NCI-H2107 treated with DMSO at 0.1 percent for 48 hours (cell line): ENCODE results near the gene SLC66A2.

Experiments
- DNase-seq: peaks from one replicate; lab custom pipeline; 2025; ENCODE audit not compliant: unreplicated experiment; lab: John Stamatoyannopoulos, UW

The SLC66A2 gene

DNA sequence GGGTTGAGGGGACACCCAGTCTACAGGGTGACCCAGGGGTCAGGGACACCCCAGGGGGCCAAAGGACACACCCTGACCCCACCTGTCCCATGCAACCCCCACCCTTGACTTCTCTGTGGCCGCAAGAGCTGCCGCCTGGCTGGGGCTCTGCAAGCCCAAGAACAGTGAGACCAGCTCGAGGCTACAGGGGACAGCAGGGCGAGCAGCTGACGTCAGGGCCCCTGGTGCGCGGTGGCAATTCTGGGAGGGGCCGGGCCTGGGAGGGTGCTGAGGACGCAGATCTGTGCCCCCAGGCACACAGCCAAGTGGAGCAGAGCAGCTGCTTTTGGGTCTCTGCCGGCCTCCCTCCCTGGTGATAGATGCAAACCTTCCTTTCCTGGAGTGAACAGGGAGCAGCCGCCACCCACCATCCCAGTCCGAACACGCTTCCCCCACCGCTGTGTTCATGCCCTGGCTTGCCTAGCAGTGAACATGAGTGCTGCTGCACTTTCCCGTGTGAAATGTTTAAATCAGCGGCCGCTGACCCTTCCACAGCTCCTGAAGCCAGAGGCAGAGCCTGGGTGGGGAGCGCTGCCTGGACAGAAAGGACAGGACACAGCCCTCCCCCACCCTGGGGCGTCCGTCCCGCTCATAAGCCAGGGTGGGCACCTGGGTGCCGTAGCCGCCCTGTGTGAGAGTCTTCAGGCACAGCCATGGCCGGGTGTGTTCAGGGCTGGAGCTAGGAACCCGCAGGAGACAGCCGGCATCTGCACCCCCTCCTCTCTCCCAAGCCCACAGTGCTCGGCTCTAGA lies 46.9 kb downstream of the SLC66A2 start:
- no peak for DNase-seq

DNA sequence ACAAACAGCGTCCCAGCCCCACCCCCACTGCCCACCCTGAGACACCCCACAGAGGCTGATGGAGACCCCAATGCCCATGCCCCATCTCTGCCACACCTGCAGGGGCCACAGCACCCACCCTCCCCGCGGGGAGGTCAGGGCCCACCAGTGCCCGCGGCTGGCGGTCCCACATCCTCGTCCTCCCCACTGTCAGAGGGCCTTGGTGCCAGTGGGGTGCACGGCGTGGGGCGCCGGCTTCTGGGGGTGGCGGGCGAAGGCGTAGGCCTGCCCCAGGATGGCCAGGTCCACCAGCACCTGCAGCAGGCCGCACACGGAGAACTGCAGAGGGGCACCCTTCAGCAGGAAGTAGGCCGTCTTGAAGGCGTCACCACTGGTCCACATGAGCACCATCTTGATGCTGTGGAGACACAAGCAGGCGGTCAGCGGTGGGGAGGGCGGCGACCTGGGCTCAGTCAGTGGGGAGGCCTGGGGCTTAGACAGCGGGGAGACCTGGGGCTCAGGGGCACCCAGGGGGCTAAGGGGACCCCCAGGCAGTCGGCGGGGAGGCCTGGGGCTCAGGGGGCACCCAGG lies 47.6 kb downstream of the SLC66A2 start:
- no peak for DNase-seq

DNA sequence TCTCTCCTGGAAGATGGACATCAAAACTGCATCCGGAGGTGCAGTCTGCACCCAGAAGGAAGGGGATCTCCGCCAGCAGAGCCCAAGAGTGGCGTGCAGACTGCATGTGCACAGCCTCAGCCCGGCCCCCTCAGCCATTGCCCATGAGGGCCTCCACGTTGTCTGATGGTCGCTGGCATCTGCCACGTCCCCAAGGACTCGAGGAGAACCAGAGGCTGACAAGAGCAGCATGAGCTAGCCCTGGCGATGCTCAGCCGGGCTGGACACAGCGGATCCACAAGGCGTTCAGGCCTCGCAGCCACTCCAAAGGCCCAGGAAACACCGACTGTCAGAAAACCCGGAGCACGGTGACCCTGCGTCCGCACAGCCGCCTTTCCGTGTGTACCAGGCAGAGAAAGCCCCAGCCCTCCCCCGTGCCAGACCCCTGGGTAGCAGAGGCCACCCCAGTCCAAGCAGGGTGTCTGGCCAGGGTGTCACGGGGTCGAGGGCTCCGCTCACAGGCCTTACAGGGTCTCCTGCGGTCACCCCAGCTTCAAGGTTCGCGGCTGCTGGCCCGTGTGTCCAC lies 48.3 kb downstream of the SLC66A2 start:
- DNase-seq, result no peak

DNA sequence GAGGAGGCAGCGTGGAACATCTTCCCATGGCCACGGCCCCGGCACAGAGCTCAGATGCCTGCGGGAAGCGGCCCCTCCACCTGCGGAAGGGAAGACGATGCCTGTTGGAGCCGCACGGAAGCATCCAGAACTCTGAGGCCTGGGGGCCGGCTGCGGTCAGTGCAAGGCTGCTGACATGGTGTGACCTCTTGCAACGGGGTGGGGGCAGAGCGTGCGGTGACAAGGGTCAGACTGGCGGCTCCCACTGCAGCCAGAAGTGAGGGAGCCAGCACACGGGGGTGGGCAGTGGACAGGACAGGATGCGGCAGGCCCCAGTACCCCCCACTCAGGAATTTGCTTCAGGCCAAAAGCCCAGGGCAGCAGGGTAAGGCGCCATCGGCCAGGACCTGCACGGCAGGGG lies 48.8 kb downstream of the SLC66A2 start:
- DNase-seq, result no peak

DNA sequence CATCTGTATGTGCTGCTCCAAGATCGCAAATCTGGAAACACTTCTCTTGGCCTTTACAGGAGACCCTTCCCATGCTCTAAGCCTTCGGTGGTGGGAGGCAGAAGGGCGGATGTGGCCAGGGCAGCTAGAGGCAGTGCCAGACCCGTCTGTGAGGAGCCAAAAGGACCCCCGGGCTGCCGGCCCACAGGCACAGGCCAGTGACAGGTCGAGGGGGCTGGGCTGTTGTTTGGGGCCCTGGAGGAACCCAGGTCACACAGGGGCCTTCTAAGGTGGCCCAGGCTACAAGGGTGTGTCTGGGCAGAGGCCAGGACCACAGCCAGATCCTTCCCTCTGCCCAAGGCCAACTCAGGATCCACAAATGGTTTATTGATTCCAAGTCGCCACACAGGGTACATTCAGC lies 49.4 kb downstream of the SLC66A2 start:
- DNase-seq, result no peak

DNA sequence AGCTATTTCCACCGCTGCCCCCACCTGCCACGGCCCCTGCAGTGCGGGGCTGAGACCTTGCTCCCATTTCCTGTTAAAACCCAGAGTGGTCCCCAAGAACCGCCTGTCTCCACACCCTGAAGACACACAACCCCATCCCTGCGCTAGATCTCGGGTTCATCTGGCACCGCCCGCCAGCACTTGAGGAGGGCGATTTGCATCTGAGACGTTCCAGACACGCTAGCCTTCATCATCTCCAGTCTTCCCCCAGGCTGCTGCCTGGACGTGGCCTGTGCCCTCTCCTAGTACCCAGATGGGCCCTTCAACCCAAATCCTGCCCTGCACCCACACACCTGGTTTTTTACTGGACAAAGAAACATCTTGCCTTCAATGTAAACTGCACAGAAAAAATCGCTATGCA lies 49.8 kb downstream of the SLC66A2 start:
- DNase-seq, result no peak

DNA sequence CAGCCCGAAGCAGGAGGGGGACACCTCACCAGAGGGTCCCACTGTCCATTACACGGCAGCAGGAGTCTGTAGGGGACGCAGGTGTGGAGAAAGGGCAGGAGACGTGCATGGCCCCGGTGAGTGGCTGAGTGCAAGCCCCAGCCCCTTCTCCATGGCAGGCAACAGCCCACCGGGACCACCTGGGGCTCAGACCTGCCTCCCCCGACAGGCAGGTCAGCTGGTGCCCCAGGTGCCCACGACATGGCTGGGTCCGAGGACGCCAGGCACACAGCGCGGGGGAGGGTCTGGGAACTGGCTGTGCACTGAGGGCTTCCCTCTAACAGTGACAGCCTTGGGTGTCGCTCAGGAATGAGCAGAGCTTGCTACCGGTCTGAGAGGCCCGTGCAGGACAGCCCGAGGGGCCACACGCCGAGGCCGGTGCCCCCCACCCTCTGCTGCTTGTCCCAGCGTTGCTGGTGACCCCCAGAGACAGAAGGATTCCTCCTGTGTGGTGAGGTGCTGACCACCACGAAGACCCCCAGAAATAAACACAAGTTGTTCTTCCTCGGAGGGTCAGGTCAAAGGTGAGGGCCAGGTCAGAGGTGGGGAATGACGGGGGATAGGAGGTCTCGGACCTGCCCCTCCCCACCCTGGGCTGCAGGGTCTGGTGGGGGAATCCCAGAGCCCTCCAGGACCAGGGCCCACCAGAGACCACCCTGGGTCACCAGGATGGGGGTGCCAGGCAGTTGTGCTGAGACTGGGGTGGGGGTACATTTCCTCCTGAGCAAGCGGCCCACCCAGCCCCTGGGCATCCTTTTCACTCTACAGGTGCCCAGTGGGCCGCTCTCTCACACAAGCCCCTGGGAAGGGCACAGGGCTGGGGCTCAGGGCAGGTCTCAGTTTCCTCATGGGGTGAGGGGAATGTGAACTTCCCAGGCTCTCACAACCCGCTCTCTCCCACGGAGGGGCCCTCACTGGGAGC lies 50.6 kb downstream of the SLC66A2 start:
- no peak for DNase-seq

DNA sequence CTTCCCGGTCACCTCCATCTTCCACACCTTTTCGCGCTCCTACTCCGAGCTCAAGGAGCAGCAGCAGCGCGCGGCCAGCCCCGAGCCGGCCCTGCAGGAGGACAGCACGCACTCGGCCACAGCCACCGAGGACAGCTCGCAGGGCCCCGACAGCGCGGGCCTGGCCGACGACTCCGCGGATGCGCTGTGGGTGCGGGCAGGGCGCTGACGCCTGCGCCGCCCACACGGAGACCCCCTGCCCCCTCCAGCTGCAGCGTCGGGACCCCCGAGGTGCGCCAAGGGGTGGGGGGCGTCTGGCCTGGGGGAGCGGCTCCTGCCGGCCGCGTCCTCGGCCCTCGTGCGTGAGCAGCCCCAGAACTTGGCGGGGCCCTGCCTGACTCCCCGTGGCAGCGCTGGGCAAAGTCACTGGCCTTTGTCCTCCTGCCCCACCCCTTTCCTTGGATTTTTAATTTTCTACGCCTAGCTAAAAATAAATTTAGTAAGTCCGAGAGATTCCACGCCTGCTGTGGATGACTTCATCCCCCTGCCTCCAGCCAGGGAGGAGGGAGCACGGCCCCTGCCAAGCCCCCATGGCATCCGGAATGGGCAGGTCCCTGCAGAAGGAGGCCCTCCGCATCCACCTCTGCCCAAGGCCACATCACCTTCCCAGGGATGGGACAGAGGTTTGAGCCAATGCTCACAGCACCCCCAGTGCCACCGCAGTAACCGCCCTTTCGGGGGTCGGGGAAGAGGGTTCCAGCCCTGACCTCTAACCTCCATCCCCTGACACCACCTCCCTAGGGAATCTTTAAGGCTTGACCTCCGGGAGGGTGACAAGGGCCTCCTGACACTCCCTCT lies 51.6 kb downstream of the SLC66A2 start:
- no peak for DNase-seq

DNA sequence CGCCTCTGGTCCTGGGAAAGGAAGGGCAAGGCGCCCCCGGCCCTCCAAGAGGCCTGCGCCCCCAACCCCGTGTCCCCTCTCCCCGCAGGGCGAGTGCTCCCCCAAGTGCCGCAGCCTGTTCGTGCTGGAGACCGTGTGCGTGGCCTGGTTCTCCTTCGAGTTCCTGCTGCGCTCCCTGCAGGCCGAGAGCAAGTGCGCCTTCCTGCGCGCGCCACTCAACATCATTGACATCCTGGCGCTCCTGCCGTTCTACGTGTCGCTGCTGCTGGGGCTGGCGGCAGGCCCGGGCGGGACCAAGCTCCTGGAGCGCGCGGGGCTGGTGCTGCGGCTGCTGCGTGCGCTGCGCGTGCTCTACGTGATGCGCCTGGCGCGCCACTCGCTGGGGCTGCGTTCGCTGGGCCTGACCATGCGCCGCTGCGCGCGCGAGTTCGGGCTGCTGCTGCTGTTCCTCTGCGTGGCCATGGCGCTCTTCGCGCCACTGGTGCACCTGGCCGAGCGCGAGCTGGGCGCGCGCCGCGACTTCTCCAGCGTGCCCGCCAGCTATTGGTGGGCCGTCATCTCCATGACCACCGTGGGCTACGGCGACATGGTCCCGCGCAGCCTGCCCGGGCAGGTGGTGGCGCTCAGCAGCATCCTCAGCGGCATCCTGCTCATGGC lies 52.4 kb downstream of the SLC66A2 start:
- no peak for DNase-seq

DNA sequence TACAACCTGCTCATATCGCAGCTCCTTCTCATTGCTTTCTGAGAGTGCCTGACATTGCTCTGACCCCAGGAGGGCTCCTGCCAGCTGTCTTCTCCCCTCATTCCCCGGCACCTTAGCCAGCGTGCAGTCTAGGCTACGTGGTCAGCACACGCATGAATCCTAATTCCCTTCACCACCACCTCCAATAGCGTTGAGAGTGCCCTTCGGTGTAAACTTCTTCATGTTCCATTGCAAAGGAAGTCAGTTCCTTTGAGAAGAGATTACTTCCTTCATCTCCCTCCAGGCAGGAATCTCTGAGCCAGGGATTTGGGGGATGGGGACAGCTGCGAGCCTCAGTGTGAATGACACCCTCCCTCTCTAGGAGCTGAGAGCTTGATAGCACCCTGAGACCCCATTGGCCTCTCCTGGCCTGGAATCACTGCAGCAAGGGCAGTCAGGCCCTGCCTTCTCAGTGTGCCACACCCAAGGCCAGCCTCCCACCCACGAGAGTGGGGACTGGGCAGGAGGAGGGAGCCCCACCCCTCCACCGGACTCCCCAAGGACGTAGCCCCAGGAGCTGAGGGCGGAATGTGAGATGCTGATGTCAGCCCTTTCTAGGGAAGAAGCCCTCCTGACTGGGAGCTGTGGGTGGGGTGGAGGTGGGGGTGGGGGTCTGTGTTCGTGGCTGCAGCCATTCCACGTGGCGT lies 53.4 kb downstream of the SLC66A2 start:
- DNase-seq, result no peak

DNA sequence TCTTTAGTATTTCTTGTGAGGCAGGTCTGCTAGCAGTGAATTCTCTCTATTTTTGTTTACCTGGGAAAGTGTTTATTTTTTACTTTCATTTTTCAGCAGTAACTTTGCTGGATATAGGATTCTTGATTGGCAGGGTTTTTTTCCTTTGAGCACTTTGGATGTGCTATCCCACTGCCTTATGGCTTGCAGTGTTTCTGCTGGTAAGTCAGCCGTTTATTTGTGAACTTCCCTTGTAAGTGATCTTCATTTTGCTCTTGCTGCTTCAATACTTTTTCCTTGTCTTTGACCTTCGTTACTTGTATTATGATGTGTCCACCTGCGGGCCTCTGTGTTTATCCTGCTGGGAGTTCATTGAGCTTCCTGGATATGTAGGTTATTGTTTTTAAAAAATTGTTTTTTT lies 54.7 kb downstream of the SLC66A2 start:
- DNase-seq, result no peak

DNA sequence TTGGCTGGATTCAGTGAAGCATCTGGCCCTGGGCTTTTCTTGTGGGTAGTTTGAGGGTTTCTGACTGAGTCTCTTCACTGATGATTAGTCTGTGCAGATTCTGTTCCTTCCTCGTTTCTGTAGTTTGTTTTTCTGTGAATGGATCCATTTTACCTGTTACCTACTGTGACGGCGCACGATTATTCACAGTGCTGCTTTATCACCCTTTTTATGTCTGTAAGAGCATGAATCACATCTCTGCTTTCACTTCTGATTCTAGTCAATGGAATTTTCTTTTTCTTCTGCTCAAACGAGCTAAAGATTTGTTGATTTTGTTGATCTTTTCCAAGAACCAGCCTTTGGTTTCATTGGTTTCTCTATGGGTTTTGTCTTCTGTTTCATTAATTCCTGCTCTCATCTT lies 60.8 kb downstream of the SLC66A2 start:
- DNase-seq, result no peak

DNA sequence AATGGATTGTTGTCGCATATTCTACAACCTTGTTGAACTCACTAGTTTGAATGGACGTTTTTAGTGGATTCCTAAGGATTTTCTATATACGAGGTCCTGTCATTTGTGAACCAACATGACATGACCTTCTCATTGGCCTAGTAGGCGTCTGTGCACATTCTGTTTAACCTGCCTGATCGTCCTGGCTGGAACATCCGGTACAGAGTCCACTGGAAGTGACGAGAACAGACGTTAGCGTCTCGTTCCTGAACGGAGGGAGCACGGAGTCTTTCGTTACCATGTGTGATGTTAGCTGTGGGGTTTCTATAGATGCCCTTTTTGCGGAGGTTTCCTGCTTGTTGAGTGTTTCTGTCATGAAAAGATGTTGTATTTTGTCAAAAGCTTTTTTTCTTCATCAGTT lies 61.9 kb downstream of the SLC66A2 start:
- no peak for DNase-seq

DNA sequence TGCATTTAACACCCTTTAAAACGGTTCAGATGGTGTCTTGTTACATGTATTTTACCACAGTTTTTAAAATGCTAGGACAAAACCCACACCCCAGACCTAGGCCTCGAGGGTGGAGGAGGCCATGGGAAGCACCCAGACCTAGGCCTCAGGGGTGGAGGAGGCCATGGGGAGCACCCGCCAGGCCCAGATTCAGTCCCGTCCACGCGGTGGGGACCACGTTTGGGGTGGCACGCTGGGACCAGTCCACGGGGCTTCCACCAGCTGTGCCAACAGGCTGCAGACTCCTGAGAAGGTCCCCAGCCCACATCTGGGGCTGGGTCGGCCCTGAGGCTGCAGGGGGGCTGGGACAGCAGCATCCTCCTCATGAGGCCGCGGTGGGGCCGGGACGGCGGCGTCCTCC lies 63.4 kb downstream of the SLC66A2 start:
- DNase-seq, result no peak

DNA sequence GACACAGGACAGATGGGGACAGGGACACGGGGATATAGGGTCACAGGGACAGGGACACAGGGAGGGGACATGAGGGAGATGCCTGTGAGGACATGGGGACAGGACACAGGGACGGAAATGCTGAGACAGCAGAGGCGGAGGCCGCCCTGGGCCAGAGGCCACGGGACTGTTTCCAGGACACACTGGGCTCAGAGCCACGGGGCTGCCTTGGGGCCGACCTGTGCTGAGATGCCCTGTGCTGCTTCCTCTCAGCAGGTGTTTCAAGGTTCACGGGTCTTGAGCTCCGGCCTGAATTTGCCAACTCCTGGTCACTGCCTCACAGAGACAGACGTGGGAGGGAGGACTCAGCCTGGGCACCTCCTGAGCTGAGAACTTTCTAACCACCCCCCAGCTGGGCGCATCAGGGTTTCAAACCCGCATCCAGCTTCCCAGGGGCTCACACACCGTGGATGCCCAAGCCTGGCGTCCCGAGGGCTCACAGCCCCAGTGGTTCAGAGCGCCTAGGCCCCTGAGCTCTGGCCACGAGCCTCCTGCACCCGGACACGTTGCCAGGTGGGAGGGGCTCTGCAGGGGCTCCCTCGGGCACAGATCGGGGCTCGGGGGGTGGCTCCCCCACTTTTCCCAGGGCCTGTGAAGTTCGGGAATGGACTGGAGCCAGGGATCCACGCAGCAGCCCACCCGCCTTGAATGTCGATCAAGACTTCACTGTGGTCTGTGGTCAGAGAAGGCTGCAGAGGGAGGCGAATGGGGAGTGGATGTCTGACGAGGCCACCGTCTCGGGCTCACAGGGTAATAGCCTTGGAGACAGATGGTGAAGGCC lies 64.1 kb downstream of the SLC66A2 start:
- DNase-seq, result no peak

DNA sequence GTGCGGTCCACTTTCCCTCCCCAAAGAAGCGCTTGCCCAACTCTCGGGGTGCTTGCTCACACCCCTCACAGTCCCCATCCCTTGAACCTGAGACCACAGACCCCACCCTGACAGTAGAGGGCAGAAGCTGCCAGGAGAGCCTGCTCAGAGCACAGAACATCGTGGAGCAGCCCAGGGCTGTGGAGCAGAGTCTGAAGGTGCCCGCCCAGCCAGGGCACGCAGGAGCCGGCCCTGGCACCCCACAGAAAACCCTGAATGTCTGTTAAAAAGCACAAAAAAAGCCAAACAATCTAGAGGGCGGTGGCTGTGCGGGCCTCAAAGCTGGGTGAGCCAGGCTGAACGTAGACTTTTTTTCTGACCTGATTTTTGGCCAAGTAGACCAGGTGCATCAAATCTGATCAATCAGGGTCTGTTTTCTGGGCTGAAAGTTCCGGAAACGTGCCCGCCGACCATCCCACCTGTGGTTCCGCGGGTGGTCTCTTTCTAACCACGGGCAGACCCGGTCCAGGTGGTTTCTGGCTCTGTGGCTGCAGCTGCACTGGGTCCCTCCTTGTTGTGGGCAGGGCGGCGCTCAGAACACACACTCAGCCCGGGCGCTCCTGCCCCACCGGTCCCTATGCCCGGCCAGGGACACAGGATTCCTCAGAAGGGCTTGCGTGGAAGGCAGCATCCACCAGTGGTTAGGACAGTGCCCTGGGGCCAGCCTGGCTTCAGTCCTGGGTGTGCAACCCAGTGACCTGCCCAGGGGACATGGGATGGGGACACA lies 66.3 kb downstream of the SLC66A2 start:
- no peak for DNase-seq

DNA sequence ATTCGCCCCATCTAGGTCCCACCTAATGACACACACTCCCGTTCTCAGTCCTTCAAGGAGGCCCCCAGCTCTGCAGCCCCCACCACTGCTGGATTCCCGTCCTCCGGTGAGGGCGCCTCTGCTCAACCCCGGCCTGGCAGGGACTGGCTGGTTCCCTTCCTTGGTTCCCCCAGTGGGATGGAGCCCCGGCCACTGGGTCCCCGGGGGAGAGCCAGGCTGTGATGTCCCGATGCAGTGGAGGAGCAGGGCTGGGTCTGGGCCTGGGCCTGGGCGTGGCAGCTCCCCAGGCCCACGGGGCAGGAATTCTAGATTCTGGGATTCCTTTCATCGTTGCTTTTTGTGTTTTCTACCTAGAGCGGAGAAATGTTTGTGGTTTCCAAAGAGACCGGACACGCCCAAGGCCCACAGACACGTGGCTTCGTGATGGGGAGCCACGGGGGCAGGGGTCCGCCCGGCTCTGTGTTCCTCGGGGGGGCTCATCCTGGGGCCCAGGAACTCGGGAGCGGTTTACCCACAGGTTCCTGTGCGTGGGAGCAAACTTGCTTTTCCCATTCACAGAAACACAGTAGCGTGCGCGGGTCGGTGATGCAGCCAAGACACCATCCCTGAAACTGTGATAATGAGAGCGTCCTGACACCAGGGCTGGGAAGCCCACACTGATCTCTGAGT lies 67.0 kb downstream of the SLC66A2 start:
- no peak for DNase-seq
